BLaER1 treated with 17β-estradiol and CSF1 and Interleukin-3, amounts not matched to agents 10 nM and 100 nM (cell line): Measurements from ENCODE around the gene INAFM2.
A peak's percentile ranks its signal among the peaks of the same experiment; 100 is the strongest.

Experiments used
- H3K27ac ChIP-seq, 11 experiments: shearing (Covaris generic); formaldehyde crosslinking; 2 replicates each; pipeline ENCODE4 v1.8.1; 2022
- H3K27me3 ChIP-seq, 11 experiments: shearing (Covaris generic); formaldehyde crosslinking; 2 replicates each; pipeline ENCODE4 v1.8.1; 2022
- H3K36me3 ChIP-seq, 11 experiments: shearing (Covaris generic); formaldehyde crosslinking; 2 replicates each; pipeline ENCODE4 v1.8.1; 2022
- H3K4me1 ChIP-seq, 10 experiments: shearing (Covaris generic); formaldehyde crosslinking; 2 replicates each; pipeline ENCODE4 v1.8.1; 2022
- H3K4me2 ChIP-seq, 11 experiments: shearing (Covaris generic); formaldehyde crosslinking; 2 replicates each; pipeline ENCODE4 v1.8.1; 2022
- H3K4me3 ChIP-seq, 10 experiments: shearing (Covaris generic); formaldehyde crosslinking; 2 replicates each; pipeline ENCODE4 v1.8.1; 2022
- H3K9ac ChIP-seq, 11 experiments: shearing (Covaris generic); formaldehyde crosslinking; 2 replicates each; pipeline ENCODE4 v1.8.1; 2022
- H3K9me3 ChIP-seq, 11 experiments: shearing (Covaris generic); formaldehyde crosslinking; replicated peaks in 1 of 11; 2 replicates each; pipeline ENCODE4 v1.8.1; 2022
- H4K20me1 ChIP-seq, 11 experiments: shearing (Covaris generic); formaldehyde crosslinking; 2 replicates each; pipeline ENCODE4 v1.8.1; 2022
- Cebpa-rat ChIP-seq, 11 experiments: shearing (Covaris generic); IDR thresholded peaks; 2 replicates each; pipeline ENCODE4 v1.8.1; 2022

The INAFM2 gene

DNA sequence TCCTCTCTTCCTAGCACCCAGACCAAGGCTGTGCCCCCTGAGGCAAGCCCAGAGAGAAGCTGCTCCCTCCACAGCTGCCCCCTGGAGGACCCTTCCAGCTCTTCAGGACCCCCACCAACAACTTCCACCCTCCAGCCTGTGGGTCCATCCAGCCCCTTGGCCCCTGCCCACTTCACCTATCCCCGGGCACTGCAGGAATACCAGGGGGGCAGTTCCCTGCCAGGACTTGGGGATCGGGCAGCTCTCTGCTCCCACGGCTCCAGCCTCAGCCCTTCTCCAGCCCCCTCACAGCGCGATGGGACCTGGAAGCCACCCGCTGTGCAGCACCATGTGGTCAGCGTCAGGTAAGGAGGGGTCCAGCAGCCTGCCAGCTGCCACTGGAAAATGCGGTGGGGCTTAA lies 40.1 kb downstream of the INAFM2 start:
- H3K9me3 ChIP-seq: no peaks in the 10 kb centered on the region
- H3K36me3 ChIP-seq: no peaks in the 10 kb centered on the region; a peak in 1 of 22 replicates
- no peak overlapping the region for H3K4me3 ChIP-seq
- H3K9ac ChIP-seq: no peak overlapping the region
- no peak for TF ChIP-seq Cebpa-rat (IDR thresholded peaks at IDR 0.05)
- H3K27me3 ChIP-seq: no peaks in the 10 kb centered on the region; a peak in 3 of 22 replicates
- no peak overlapping the region for H3K4me2 ChIP-seq
- peaks cover 0 to 30% (median 14%) of the 10 kb centered on the region in 11 experiments; a peak in 13 of 22 replicates for H4K20me1 ChIP-seq
- H3K4me1 ChIP-seq: peaks cover 20 to 33% (median 30%) of the 10 kb centered on the region in 10 experiments
- H3K27ac ChIP-seq: no peak overlapping the region

DNA sequence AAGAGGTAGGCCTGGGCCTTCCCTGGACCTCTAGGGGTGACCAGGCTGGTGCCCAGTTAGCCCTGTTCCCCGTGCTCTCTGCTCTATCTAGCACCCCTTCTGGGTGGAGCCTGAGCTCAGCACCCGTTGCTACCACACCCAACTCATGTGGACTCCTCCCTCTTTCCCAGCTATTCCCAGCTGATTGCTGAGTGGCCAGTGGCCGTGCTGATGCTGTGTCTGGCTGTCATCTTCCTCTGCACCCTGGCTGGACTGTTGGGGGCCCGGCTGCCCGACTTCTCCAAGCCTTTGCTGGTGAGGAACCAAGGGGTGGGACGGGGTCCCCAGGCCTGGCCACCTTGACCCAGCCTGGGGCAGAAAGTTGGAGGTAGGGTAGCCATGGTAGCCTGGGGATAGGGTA lies 40.8 kb downstream of the INAFM2 start:
- Histone ChIP-seq H3K27me3 (no peaks in the 10 kb centered on the region; a peak in 1 of 22 replicates), H3K9ac (no peak overlapping the region), H3K27ac (no peak overlapping the region), H3K4me2 (no peak overlapping the region), H3K4me1 (peaks cover 14 to 28% (median 25%) of the 10 kb centered on the region in 10 experiments), H3K9me3 (no peaks in the 10 kb centered on the region), H3K36me3 (no peaks in the 10 kb centered on the region; a peak in 1 of 22 replicates), H4K20me1 (peaks cover 0 to 23% (median 8%) of the 10 kb centered on the region in 11 experiments; a peak in 13 of 22 replicates), H3K4me3 (no peak overlapping the region)
- no peak for TF ChIP-seq Cebpa-rat (IDR thresholded peaks at IDR 0.05)

DNA sequence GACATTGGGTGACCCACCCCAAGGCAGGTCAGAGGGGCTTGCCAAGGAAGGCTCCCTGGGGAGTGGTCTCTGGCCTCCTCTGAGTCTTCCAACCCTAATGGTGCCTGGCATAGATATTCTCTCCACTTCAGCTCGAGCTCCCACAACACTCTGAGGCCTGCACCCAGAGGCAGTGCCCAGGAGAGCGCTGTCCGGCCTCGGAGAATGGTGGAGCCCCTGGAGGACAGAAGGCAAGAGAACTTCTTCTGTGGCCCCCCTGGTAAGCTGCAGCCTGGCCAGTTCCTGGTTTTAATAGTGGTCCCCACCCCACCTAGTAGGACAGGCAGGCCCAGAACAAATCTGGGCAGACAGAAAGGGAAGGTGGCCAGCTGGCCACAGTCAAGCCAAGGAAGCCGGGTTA lies 41.5 kb downstream of the INAFM2 start:
- H4K20me1 ChIP-seq: peaks cover 0 to 16% (median 4%) of the 10 kb centered on the region in 11 experiments; a peak in 8 of 22 replicates
- no peak overlapping the region for H3K27ac ChIP-seq
- no peak overlapping the region for H3K9ac ChIP-seq

GRCh38 chr15:40365624-40366456 lies 42.3 kb downstream of the INAFM2 start:
- Histone ChIP-seq H3K36me3 (no peaks in the 10 kb centered on the region; a peak in 1 of 22 replicates), H3K27ac (no peak overlapping the region), H3K9me3 (no peaks in the 10 kb centered on the region), H4K20me1 (peaks cover 0 to 11% (median 0%) of the 10 kb centered on the region in 11 experiments; a peak in 4 of 22 replicates), H3K4me2 (peak overlapping the region in 4 of 11 experiments; percentile 79 to 96 (median 92); a peak in 2 of 22 replicates), H3K9ac (no peak overlapping the region), H3K4me1 (peaks cover 14 to 25% (median 23%) of the 10 kb centered on the region in 10 experiments), H3K4me3 (no peak overlapping the region), H3K27me3 (no peaks in the 10 kb centered on the region)
- TF ChIP-seq Cebpa-rat (IDR thresholded peaks at IDR 0.05): no peak

More for the DNA sequence above, 41.5 kb downstream of the INAFM2 start:
- no peak overlapping the region for H3K4me3 ChIP-seq
- no peak for TF ChIP-seq Cebpa-rat (IDR thresholded peaks at IDR 0.05)
- no peaks in the 10 kb centered on the region; a peak in 1 of 22 replicates for H3K36me3 ChIP-seq
- H3K4me1 ChIP-seq: peaks cover 14 to 25% (median 23%) of the 10 kb centered on the region in 10 experiments
- no peak overlapping the region for H3K4me2 ChIP-seq
- no peaks in the 10 kb centered on the region for H3K27me3 ChIP-seq
- no peaks in the 10 kb centered on the region for H3K9me3 ChIP-seq

- no peaks in the 10 kb centered on the region for H3K9me3 ChIP-seq
- peak overlapping the region in 3 of 11 experiments; percentile 12 to 66 (median 59); a peak in 3 of 22 replicates for H3K27ac ChIP-seq
- peak overlapping the region in 7 of 10 experiments; percentile 47 to 68 (median 54); a peak in 9 of 20 replicates for H3K4me3 ChIP-seq
- peaks cover 0 to 7% (median 0%) of the 10 kb centered on the region in 11 experiments; a peak in 3 of 22 replicates for H4K20me1 ChIP-seq
- H3K27me3 ChIP-seq: no peaks in the 10 kb centered on the region
- no peak for TF ChIP-seq Cebpa-rat (IDR thresholded peaks at IDR 0.05)
- H3K9ac ChIP-seq: peak overlapping the region in 6 of 11 experiments; percentile 49 to 76 (median 68); a peak in 6 of 22 replicates
- H3K4me1 ChIP-seq: peaks cover 16 to 28% (median 24%) of the 10 kb centered on the region in 10 experiments
- no peaks in the 10 kb centered on the region; a peak in 1 of 22 replicates for H3K36me3 ChIP-seq
- peak overlapping the region; percentile 79 to 99 (median 91) for H3K4me2 ChIP-seq
Observed at GRCh38 chr15:40366457-40367370, 43.2 kb downstream of the INAFM2 start.

DNA sequence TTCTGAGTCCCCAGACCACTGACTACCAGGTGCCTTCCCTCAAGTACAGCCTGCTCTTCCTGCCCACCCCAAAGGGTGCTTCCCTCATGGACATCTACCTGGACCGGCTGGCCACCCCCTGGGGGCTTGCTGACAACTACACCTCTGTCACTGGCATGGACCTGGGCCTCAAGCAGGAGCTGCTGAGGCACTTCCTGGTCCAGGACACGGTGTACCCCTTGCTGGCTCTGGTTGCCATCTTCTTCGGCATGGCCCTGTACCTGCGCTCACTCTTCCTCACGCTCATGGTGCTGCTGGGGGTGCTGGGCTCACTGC lies 43.8 kb downstream of the INAFM2 start:
- H3K9me3 ChIP-seq: no peaks in the 10 kb centered on the region
- H3K4me3 ChIP-seq: peak overlapping the region; percentile 46 to 68 (median 54)
- H3K9ac ChIP-seq: peak overlapping the region in 9 of 11 experiments; percentile 41 to 76 (median 65); a peak in 16 of 22 replicates
- H4K20me1 ChIP-seq: peaks cover 0 to under 1% (median 0%) of the 10 kb centered on the region in 11 experiments; a peak in 1 of 22 replicates
- no peaks in the 10 kb centered on the region for H3K27me3 ChIP-seq
- no peak for TF ChIP-seq Cebpa-rat (IDR thresholded peaks at IDR 0.05)
- peaks cover 20 to 34% (median 25%) of the 10 kb centered on the region in 10 experiments for H3K4me1 ChIP-seq
- H3K36me3 ChIP-seq: no peaks in the 10 kb centered on the region; a peak in 1 of 22 replicates
- peak overlapping the region; percentile 79 to 99 (median 91) for H3K4me2 ChIP-seq
- H3K27ac ChIP-seq: peak overlapping the region in 9 of 11 experiments; percentile 12 to 66 (median 59); a peak in 11 of 22 replicates

DNA sequence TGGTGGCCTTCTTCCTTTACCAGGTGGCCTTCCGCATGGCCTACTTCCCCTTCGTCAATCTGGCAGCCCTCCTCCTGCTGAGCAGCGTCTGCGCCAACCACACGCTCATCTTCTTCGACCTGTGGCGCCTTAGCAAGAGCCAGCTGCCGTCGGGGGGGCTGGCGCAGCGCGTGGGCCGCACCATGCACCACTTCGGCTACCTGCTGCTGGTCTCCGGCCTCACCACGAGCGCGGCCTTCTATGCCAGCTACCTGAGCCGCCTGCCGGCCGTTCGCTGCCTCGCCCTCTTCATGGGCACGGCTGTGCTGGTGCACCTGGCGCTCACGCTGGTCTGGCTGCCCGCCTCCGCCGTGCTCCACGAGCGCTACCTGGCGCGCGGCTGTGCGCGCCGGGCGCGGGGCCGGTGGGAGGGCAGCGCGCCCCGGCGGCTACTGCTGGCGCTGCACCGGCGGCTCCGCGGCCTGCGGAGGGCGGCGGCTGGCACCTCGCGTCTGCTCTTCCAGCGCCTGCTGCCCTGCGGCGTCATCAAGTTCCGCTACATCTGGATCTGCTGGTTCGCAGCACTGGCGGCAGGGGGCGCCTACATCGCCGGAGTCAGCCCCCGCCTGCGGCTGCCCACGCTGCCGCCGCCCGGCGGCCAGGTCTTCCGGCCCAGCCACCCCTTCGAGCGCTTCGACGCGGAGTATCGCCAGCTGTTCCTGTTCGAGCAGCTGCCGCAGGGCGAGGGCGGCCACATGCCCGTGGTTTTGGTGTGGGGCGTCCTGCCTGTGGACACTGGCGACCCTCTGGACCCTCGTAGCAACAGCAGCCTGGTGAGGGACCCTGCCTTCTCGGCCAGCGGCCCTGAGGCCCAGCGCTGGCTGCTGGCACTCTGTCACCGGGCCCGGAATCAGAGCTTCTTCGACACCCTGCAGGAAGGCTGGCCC lies 44.5 kb downstream of the INAFM2 start:
- no peaks in the 10 kb centered on the region for H3K27me3 ChIP-seq
- TF ChIP-seq Cebpa-rat (IDR thresholded peaks at IDR 0.05): no peak
- no peaks in the 10 kb centered on the region for H3K9me3 ChIP-seq
- peak overlapping the region; percentile 79 to 99 (median 91) for H3K4me2 ChIP-seq
- no peaks in the 10 kb centered on the region; a peak in 1 of 22 replicates for H3K36me3 ChIP-seq
- peak overlapping the region in 10 of 11 experiments; percentile 12 to 71 (median 60); a peak in 20 of 22 replicates for H3K27ac ChIP-seq
- H4K20me1 ChIP-seq: no peaks in the 10 kb centered on the region; a peak in 1 of 22 replicates
- H3K9ac ChIP-seq: peak overlapping the region; percentile 41 to 76 (median 65); a peak in 21 of 22 replicates
- peaks cover 20 to 41% (median 26%) of the 10 kb centered on the region in 10 experiments for H3K4me1 ChIP-seq
- peak overlapping the region; percentile 46 to 68 (median 54) for H3K4me3 ChIP-seq
